HG03575 (cell line): ENCODE data around the gene OR6Q1.

Experiments
- ATAC-seq: cut with Tn5 transposase; IDR thresholded peaks from one replicate; pipeline ENCODE4 v1.9.1; 2021; ENCODE audit not compliant: unreplicated experiment, insufficient number of reproducible peaks, low FRiP score; ENCODE audit errors: extremely low read depth

Gene OR6Q1

DNA sequence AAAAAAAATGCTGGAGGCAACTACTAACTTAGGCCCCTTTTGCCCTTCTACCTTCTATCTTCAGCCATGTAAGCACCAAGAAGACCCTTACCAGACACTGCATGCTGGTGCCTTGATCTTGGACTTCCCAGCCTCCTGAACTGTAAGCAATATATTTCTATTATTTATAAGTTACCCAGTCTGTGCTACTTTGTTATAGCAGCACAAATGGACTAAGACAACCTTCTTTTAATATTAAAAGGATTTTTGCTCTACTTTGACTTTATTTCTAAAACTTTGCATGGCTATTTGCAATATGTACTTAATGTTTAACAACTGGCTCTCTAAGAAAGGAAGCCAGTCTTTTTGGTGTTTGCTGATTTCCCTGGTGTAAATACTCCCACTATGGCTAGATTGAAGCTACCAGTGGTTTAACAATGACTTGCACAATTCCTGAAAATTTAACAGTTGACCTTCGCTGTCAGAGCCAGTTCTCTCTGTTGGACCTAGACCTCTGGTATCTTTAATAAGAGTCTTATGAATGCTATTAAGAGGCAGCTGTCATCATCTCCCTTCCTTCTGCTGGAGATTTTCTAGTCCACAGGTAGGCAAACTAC lies 25.2 kb downstream of the OR6Q1 start:
- ATAC-seq, result no peak

DNA sequence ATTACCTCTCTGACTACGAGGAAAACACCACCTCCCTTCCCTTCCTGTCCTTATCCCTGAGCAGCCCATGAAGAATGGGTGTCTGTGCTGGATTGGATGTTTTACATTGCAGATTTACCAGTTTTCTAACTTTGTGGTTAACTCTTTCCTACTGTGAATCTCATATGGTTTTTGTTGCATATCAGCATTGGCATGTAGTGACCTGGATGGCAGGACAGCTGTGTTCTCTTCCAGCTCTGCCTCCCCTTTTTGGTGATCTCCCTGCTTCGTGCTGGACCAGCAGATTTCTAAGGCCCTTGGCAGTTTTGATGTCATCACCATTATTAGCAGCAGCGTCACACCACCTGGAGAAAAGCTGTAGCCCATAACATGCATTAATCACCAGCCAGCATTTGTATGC lies 26.7 kb downstream of the OR6Q1 start:
- no peak for ATAC-seq

DNA sequence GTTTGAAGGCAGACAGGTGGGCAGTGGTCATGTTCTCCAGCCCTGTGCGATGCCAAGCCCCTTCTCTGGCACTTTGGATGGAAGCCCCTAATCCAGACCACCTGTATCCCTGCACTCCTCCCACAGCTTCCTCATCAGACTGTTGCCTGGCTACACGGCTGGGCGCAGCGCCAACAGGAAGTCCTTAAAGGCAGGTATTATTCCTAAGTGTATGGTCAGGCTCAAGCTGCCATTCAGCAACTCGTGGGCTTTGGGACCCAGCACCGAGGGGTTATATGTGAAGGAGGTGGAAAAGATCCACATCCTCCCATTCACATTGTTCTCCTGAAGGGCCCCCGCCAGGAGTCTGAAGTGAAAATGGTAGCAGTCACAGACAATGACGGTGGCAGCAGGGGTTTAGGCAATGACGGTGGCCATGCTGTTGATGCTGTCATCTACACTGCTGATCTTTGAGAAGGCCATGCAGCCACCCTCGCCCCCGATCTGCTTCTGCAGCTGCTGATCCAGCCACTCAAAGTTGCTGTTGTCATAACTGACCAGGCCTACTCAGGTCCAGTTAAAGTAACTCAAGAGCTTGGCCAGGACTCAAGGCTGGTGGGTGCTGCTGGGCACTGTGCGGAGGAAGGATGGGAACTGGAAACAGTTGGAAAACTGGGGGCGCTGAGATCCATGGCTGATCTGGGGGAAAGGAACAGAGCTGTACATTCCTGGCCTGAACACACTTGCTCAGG lies 27.7 kb downstream of the OR6Q1 start:
- no peak for ATAC-seq

DNA sequence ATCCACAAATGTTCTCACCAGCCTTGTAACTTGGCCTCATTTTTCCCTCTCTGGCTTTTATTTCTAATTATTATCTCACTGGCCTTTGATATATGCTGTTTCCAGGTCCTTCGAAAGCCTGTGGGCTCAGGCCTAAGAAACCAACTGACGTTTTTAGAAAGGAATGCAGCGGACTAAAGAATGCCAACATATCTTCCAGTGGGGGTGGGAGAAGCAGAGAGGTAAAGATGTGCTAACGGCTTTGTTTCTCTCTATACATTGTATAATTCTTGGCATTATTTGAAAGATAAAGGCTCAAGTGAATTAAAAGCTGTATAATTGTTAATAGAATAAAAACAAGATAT lies 28.2 kb downstream of the OR6Q1 start:
- no peak for ATAC-seq

DNA sequence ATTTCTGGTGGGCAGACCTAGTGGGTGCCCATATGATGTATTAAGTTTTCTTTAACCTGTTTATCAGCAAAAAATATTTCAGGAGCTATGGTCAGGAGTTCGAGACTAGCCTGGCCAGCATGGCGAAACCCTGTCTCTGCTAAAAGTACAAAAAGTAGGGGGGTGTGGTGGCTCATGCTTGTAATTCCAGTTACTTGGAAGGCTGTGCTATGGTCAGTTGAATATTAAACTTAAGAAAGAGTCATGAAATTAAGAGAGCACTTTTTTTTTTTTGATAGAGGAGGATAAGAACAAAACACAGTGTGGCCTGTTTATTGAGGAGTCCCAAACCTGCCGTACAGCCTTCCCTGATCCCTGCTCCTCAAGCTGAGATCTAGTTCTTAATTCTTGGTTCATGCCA lies 29.8 kb downstream of the OR6Q1 start:
- no peak for ATAC-seq

DNA sequence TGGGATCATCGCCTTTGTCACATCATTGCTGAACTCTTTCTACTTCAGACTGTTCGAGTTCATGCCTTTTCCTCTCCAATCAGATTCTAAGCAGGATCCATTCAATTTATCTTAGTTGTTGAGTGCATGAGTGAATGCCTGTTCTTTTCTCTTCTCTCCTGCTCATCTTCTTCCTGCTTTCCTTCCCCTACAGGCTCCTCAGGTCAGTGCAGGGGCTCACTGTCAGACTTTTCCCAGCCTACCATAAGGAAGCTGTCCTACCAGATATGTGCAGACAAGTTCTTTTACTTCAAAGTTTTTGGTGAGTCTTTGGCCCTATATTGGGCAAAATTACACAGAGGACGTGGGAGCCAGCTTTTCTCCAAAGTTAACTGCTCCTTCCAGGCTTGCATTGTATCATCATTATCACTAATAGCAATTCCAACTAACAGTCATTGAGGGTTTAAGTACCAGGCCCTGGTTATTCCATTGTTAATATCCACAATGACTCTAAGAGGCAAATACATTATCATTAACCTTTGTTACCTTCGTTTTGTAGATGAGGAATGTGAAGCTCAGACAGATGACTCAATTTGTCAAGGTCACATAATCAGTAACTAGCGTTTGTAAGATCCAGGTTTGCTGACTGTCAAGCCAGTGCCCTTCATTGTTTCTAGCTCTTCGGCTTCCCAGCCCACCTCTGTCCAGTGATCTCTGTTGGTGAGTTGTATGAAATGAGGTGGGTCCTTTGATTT lies 30.4 kb downstream of the OR6Q1 start:
- ATAC-seq, result no peak

DNA sequence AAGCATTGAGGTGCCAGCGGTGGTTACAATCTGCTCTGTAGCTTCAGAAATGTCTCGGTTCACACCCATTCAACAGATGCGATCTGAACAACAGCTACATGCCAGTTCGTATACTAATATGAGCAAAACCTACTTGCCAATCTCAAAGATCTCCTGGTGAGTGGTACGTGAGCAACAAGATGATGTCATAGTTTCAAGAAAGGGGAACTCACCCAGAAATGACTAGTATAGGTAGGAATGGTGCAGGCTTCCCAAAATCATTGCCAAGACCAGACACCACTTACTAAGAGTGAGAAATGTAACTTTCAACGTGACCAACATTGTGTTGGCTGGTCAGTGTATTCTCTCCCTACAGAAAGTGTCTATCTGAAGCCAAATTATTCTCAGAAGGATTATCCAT lies 31.1 kb downstream of the OR6Q1 start:
- ATAC-seq, result no peak

DNA sequence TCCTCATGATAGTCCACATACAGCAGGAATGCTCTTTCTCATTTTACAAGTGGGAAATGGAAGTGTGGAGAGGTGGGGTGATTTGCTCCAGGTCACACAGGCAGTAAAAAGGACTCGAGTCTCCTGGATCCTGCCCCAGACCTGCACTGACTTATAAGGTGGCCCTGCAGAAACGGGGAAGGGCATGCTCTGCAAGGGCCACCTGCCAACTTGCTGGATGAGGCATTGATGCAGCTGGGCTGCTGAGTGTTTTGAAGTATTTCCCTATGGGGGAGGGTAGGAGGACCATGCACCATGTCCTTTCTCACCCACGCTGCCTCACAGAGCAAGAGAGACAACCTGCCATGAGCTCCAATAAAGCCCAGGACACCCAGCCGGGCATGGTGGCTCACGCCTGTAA lies 36.9 kb downstream of the OR6Q1 start:
- ATAC-seq, result no peak

DNA sequence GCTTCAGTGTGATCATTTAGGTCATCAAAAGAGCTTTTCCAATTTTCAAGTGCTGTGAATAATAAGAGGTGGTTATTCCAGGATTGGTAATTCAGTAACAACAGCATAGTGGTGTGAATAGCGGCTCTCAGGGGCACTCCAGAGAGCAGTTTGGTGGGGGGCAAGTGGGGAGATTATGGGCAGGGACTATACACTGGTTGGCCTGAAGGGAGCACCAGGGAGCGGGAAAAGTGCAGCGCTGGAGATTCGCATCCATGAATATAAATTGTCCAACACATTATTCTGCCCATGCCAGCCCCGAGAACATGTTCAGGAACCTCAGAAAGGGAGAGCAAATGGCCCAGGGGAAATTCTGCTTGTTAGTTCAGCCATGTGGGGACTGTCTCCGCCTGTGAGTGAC lies 37.9 kb downstream of the OR6Q1 start:
- no peak for ATAC-seq

DNA sequence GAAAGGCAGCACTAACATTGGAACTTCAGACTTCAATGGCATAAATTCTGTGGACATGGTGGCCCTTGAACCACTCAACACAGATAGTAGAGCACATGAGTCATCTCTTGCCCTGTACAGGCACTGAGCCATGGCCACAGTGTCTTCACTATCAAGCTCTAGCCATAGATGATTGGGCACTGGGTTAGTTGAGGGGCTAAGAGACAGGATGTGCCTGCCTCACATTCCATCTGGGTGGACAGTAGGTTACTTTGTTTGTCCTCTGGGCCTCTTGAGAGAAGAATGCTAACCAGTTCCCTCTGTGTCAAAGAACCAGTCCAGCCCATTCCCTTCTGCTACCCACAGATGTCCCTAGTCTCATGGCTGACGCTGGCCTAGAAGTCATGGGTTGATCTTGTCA lies 39.8 kb downstream of the OR6Q1 start:
- no peak for ATAC-seq

DNA sequence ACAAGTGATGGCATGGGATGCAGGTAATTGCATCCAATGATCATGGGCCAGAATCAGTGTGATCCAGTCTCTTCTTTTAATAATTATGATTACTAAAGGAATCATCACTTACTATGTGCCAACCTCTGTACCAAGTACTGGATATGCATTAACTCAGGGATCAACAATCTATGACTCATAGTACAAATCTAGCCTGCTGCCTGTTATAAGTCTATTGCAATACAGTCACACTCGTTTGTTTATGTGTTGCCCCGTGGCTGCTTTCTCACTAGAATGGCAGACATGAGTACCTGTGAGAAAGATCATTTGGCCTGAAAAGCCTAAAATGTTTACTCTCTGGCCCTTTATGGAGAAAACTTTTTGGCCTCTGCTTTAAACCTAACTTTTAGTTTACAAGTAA lies 45.0 kb downstream of the OR6Q1 start:
- ATAC-seq, result no peak
